OCI-LY1 (cell line): Measurements from ENCODE around the gene AKAP13.

Source experiments
- H2AFZ ChIP-seq: fragments of 200-600 bp; sonication (generic), shearing (Covaris generic); 2 replicates; pipeline ENCODE4 v1.6.0; 2014; ENCODE audit warnings: antibody characterized with exemption, mild to moderate bottlenecking, low read length
- H3F3A ChIP-seq: fragments of 200-600 bp; sonication (generic), shearing (Covaris generic); 2 replicates; pipeline ENCODE4 v1.6.0; 2014; ENCODE audit warnings: mild to moderate bottlenecking, antibody characterized with exemption, low read length, moderate library complexity; ENCODE audit not compliant: insufficient read depth
- H3K27ac ChIP-seq: fragments of 200-600 bp; sonication (generic); 2 replicates; pipeline ENCODE4 v1.5.1; 2014; ENCODE audit warnings: low read length, mixed run types, mild to moderate bottlenecking, low read depth; ENCODE audit not compliant: poor library complexity, severe bottlenecking
- H3K27me3 ChIP-seq: fragments of 200-600 bp; sonication (generic); 2 replicates; pipeline ENCODE4 v1.6.0; 2014; ENCODE audit warnings: antibody characterized with exemption, mild to moderate bottlenecking, low read length, moderate library complexity; ENCODE audit not compliant: insufficient read depth
- H3K36me3 ChIP-seq: fragments of 200-600 bp; sonication (generic); 2 replicates; pipeline ENCODE4 v1.6.1; 2014; ENCODE audit warnings: mild to moderate bottlenecking, antibody characterized with exemption, low read length, moderate library complexity, mixed read lengths; ENCODE audit not compliant: insufficient read depth
- H3K4me1 ChIP-seq: fragments of 200-600 bp; sonication (generic); 2 replicates; pipeline ENCODE4 v1.5.1; 2014; ENCODE audit warnings: mild to moderate bottlenecking, low read length, moderate library complexity; ENCODE audit not compliant: insufficient read depth, severe bottlenecking
- H3K4me2 ChIP-seq: fragments of 200-600 bp; sonication (generic), shearing (Covaris generic); 2 replicates; pipeline ENCODE4 v1.6.1; 2014; ENCODE audit warnings: low read length
- H3K4me3 ChIP-seq: fragments of 200-600 bp; sonication (generic); 2 replicates; pipeline ENCODE4 v1.5.1; 2014; ENCODE audit warnings: low read length, low read depth, mild to moderate bottlenecking, mixed read lengths; ENCODE audit not compliant: poor library complexity, severe bottlenecking
- H3K79me2 ChIP-seq: fragments of 200-600 bp; shearing (Covaris generic); 2 replicates; pipeline ENCODE4 v1.6.1; 2016; ENCODE audit warnings: mixed run types, low read length, mixed read lengths; ENCODE audit not compliant: insufficient read depth
- H3K9ac ChIP-seq: fragments of 200-600 bp; sonication (generic), shearing (Covaris generic); 2 replicates; pipeline ENCODE4 v1.6.1; 2014; ENCODE audit warnings: mild to moderate bottlenecking, low read length, mixed read lengths
- H3K9me2 ChIP-seq: fragments of 200-600 bp; sonication (generic), shearing (Covaris generic); 2 replicates; pipeline ENCODE4 v1.6.1; 2014; ENCODE audit warnings: low read depth, mild to moderate bottlenecking, low read length, mixed read lengths
- H3K9me3 ChIP-seq: fragments of 200-600 bp; shearing (Covaris generic); 2 replicates; pipeline ENCODE4 v1.6.1; 2014; ENCODE audit warnings: low read length, mixed read lengths
- H4K20me1 ChIP-seq: fragments of 200-600 bp; sonication (generic), shearing (Covaris generic); 2 replicates; pipeline ENCODE4 v1.6.0; 2016; ENCODE audit warnings: mild to moderate bottlenecking, low read length; ENCODE audit not compliant: insufficient read depth
- EZH2 ChIP-seq: fragments of 200-600 bp; sonication (generic), shearing (Covaris generic); IDR thresholded peaks from 2 replicates; pipeline ENCODE4 v1.8.0; 2017; ENCODE audit warnings: borderline replicate concordance, mixed run types, mild to moderate bottlenecking, antibody characterized with exemption, low read length, moderate library complexity, mixed read lengths
- TF ChIP-seq, protein P1 (sequence below): fragments of 200-600 bp; sonication (generic), shearing (Covaris generic); IDR thresholded peaks from 2 replicates; pipeline ENCODE4 v1.5.1; 2017; ENCODE audit warnings: mild to moderate bottlenecking, antibody characterized with exemption, low read length, moderate library complexity, mixed read lengths

AKAP13 gene

DNA sequence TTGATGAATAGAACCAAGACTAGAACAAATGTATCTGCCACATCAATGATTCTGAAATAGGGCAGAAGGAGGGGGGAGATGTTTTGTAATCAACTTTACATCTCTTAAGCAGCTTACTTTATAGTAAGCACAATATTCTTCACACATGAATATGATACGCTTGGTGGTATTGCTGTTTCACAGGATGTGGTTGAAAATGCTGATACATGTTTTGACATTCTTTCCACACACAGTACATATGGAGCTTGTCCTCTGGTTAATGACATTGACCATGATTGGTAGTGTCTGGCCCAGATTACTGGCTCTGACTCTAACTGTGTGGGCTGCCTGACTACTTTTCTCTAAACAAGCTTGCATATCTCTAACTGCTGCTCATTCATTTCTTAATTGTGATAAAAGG is 245.5 kb downstream of the AKAP13 start:
- H3K27me3 ChIP-seq = no peaks in the 10 kb centered on the region
- H3K27ac ChIP-seq = peak overlapping the region; percentile 13
- no peak overlapping the region for H3K9ac ChIP-seq
- peaks cover 11% of the 10 kb centered on the region; the same call in 1 of the 2 replicates for H3K79me2 ChIP-seq
- H2AFZ ChIP-seq = no peak overlapping the region
- peaks cover 23% of the 10 kb centered on the region; the same call in 1 of the 2 replicates for H3K36me3 ChIP-seq
- H3K9me2 ChIP-seq = no peaks in the 10 kb centered on the region
- TF ChIP-seq, protein P1, sequence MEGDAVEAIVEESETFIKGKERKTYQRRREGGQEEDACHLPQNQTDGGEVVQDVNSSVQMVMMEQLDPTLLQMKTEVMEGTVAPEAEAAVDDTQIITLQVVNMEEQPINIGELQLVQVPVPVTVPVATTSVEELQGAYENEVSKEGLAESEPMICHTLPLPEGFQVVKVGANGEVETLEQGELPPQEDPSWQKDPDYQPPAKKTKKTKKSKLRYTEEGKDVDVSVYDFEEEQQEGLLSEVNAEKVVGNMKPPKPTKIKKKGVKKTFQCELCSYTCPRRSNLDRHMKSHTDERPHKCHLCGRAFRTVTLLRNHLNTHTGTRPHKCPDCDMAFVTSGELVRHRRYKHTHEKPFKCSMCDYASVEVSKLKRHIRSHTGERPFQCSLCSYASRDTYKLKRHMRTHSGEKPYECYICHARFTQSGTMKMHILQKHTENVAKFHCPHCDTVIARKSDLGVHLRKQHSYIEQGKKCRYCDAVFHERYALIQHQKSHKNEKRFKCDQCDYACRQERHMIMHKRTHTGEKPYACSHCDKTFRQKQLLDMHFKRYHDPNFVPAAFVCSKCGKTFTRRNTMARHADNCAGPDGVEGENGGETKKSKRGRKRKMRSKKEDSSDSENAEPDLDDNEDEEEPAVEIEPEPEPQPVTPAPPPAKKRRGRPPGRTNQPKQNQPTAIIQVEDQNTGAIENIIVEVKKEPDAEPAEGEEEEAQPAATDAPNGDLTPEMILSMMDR = no peak
- TF ChIP-seq EZH2 = no peak
- H3K4me3 ChIP-seq = no peak overlapping the region
- no peaks in the 10 kb centered on the region for H4K20me1 ChIP-seq
- H3K4me1 ChIP-seq = peaks cover 4% of the 10 kb centered on the region
- no peak overlapping the region for H3K4me2 ChIP-seq
- H3F3A ChIP-seq = no peaks in the 10 kb centered on the region
- no peaks in the 10 kb centered on the region for H3K9me3 ChIP-seq

GRCh38 chr15:85627213-85627935 is 247.0 kb downstream of the AKAP13 start:
- no peak overlapping the region for H3K4me3 ChIP-seq
- H3K27me3 ChIP-seq = no peaks in the 10 kb centered on the region
- H3K79me2 ChIP-seq = no peaks in the 10 kb centered on the region; the same call in 1 of the 2 replicates
- no peaks in the 10 kb centered on the region for H4K20me1 ChIP-seq
- peaks cover 23% of the 10 kb centered on the region; the same call in 1 of the 2 replicates for H3K36me3 ChIP-seq
- no peak overlapping the region for H2AFZ ChIP-seq
- no peak overlapping the region for H3K27ac ChIP-seq
- no peaks in the 10 kb centered on the region for H3F3A ChIP-seq
- H3K9me3 ChIP-seq = no peaks in the 10 kb centered on the region
- H3K4me2 ChIP-seq = no peak overlapping the region
- no peak overlapping the region for H3K9ac ChIP-seq
- H3K4me1 ChIP-seq = peaks cover 4% of the 10 kb centered on the region
- no peaks in the 10 kb centered on the region for H3K9me2 ChIP-seq
- TF ChIP-seq, protein P1 = no peak
- no peak for TF ChIP-seq EZH2

DNA sequence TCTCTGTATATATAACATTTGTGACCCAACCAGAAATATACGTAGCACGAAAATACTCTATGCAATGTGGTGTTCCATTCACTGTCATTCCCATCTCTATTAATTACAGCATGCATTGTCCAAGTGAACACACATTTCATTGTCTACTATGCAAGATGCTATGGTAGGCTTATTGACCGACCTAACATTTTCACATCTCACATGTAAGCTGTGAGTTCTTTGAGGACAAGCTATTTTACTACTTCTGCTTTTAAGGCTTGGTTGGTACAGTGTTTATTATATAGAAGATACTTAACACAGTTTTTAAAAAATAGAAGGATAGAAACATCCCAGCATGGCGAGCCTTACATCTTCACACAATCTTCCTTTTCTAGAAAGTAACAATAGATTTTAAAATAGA is 249.9 kb downstream of the AKAP13 start:
- H3K9ac ChIP-seq = no peak overlapping the region
- H3F3A ChIP-seq = no peaks in the 10 kb centered on the region
- H3K4me2 ChIP-seq = no peak overlapping the region
- no peak overlapping the region for H3K27ac ChIP-seq
- H3K79me2 ChIP-seq = no peaks in the 10 kb centered on the region
- no peaks in the 10 kb centered on the region for H3K9me3 ChIP-seq
- no peak overlapping the region for H2AFZ ChIP-seq
- peaks cover 11% of the 10 kb centered on the region for H3K4me1 ChIP-seq
- no peak overlapping the region for H3K4me3 ChIP-seq
- H3K36me3 ChIP-seq = peaks cover 27% of the 10 kb centered on the region; the same call in 1 of the 2 replicates
- H3K9me2 ChIP-seq = no peaks in the 10 kb centered on the region
- H4K20me1 ChIP-seq = no peaks in the 10 kb centered on the region
- no peaks in the 10 kb centered on the region for H3K27me3 ChIP-seq
- no peak for TF ChIP-seq EZH2
- TF ChIP-seq, protein P1 = no peak
